Osteocyte (in vitro differentiated cells): ENCODE data around the gene PDZD2. TPM values are rescaled to one million over a fixed set of nuclear protein-coding genes. Genes with fewer than 3 reads are reported as not detected.

Experiments used
- DNase-seq: peaks from one replicate; pipeline ENCODE4 v3.0.0; 2021; ENCODE audit warnings: mixed read lengths; ENCODE audit not compliant: unreplicated experiment; ENCODE audit errors: extremely low spot score
- H3K27ac Mint-ChIP-seq: one replicate; pipeline ENCODE4 v1.8.0; 2021; ENCODE audit warnings: mild to moderate bottlenecking, mixed read lengths; ENCODE audit not compliant: unreplicated experiment
- H3K27me3 Mint-ChIP-seq: one replicate; pipeline ENCODE4 v1.8.0; 2021; ENCODE audit warnings: mixed read lengths; ENCODE audit not compliant: unreplicated experiment
- H3K36me3 Mint-ChIP-seq: one replicate; pipeline ENCODE4 v1.8.0; 2021; ENCODE audit warnings: mixed read lengths; ENCODE audit not compliant: unreplicated experiment
- H3K4me1 Mint-ChIP-seq: one replicate; pipeline ENCODE4 v1.8.0; 2021; ENCODE audit warnings: mixed read lengths; ENCODE audit not compliant: unreplicated experiment
- H3K4me3 Mint-ChIP-seq: one replicate; pipeline ENCODE4 v1.8.0; 2021; ENCODE audit warnings: mild to moderate bottlenecking, moderate library complexity, mixed read lengths; ENCODE audit not compliant: unreplicated experiment
- H3K9me3 Mint-ChIP-seq: one replicate; pipeline ENCODE4 v1.8.0; 2021; ENCODE audit warnings: mixed read lengths; ENCODE audit not compliant: unreplicated experiment
- CTCF ChIP-seq: fragments of 200-600 bp; sonication (generic); IDR thresholded peaks from 2 replicates; pipeline ENCODE4 v1.5.0; 2021; ENCODE audit warnings: antibody characterized with exemption, mild to moderate bottlenecking, moderate library complexity
- total RNA-seq: library from RNA; stranded (reverse); gene quantifications from 2 replicates; pipeline ENCODE4 v1.2.1, GENCODE V29; 2021

PDZD2 gene
- total RNA-seq, 1 donor from 2014 or later, result 2.3 TPM

- no peak overlapping the region for H3K4me3 Mint-ChIP-seq
- H3K9me3 Mint-ChIP-seq, result no peaks in the 10 kb centered on the region
- H3K27me3 Mint-ChIP-seq, result peaks cover 55% of the 10 kb centered on the region
- no peaks in the 10 kb centered on the region for H3K36me3 Mint-ChIP-seq
- H3K27ac Mint-ChIP-seq, result no peak overlapping the region
- no peak for DNase-seq
- no peaks in the 10 kb centered on the region for H3K4me1 Mint-ChIP-seq
- no peak for TF ChIP-seq CTCF
Measured at GRCh38 chr5:31604240-31604639, 34.7 kb upstream of the PDZD2 start.

GRCh38 chr5:31604644-31605043, 34.3 kb upstream of the PDZD2 start:
- TF ChIP-seq CTCF, result no peak
- peaks cover 53% of the 10 kb centered on the region for H3K27me3 Mint-ChIP-seq

GRCh38 chr5:31605920-31606319, 33.0 kb upstream of the PDZD2 start:
- no peak for TF ChIP-seq CTCF
- no peak for DNase-seq
- Mint-ChIP-seq H3K4me1 (no peaks in the 10 kb centered on the region), H3K27ac (no peak overlapping the region), H3K36me3 (no peaks in the 10 kb centered on the region), H3K27me3 (peaks cover 47% of the 10 kb centered on the region), H3K4me3 (no peak overlapping the region), H3K9me3 (no peaks in the 10 kb centered on the region)

More at GRCh38 chr5:31604644-31605043, 34.3 kb upstream of the PDZD2 start:
- no peak for DNase-seq
- Mint-ChIP-seq H3K9me3 (no peaks in the 10 kb centered on the region), H3K4me1 (no peaks in the 10 kb centered on the region), H3K27ac (no peak overlapping the region), H3K4me3 (no peak overlapping the region), H3K36me3 (no peaks in the 10 kb centered on the region)

GRCh38 chr5:31607546-31607945, 31.4 kb upstream of the PDZD2 start:
- no peak for TF ChIP-seq CTCF
- H3K27me3 Mint-ChIP-seq, result peaks cover 38% of the 10 kb centered on the region
- H3K4me3 Mint-ChIP-seq, result no peak overlapping the region
- no peaks in the 10 kb centered on the region for H3K4me1 Mint-ChIP-seq
- no peak for DNase-seq
- no peak overlapping the region for H3K27ac Mint-ChIP-seq
- H3K9me3 Mint-ChIP-seq, result no peaks in the 10 kb centered on the region
- no peaks in the 10 kb centered on the region for H3K36me3 Mint-ChIP-seq

- no peak for DNase-seq
- no peaks in the 10 kb centered on the region for H3K9me3 Mint-ChIP-seq
- no peak overlapping the region for H3K4me3 Mint-ChIP-seq
- H3K27ac Mint-ChIP-seq, result no peak overlapping the region
- H3K36me3 Mint-ChIP-seq, result no peaks in the 10 kb centered on the region
- H3K27me3 Mint-ChIP-seq, result peaks cover 20% of the 10 kb centered on the region
- H3K4me1 Mint-ChIP-seq, result no peaks in the 10 kb centered on the region
- no peak for TF ChIP-seq CTCF
Measured at GRCh38 chr5:31611002-31611401, 27.9 kb upstream of the PDZD2 start.
